HEK293 (cell line): ENCODE data around the gene UNK.

Experiments used
- ATF2 ChIP-seq: fragments of 450-650 bp; formaldehyde crosslinking; IDR thresholded peaks from 2 replicates; pipeline ENCODE4 v1.5.1; 2016; ENCODE audit warnings: missing biosample characterization, missing genetic modification characterization, low read depth
- CTCF ChIP-seq: fragments of 450-650 bp; formaldehyde crosslinking; IDR thresholded peaks from 2 replicates; pipeline ENCODE4 v1.5.1; 2016; ENCODE audit warnings: missing biosample characterization, missing genetic modification characterization
- YY1 ChIP-seq: fragments of 450-650 bp; formaldehyde crosslinking; IDR thresholded peaks from 2 replicates; pipeline ENCODE4 v1.5.1; 2018; ENCODE audit warnings: missing biosample characterization, missing genetic modification characterization
- ZFP37 ChIP-seq: fragments of 450-650 bp; formaldehyde crosslinking; IDR thresholded peaks from 2 replicates; pipeline ENCODE4 v1.5.1; 2016; ENCODE audit warnings: missing biosample characterization, missing genetic modification characterization
- ZNF292 ChIP-seq: fragments of 450-650 bp; formaldehyde crosslinking; IDR thresholded peaks from 2 replicates; pipeline ENCODE4 v1.5.1; 2016; ENCODE audit warnings: low read depth, missing biosample characterization, missing genetic modification characterization, borderline replicate concordance
- ZNF555 ChIP-seq: fragments of 450-650 bp; formaldehyde crosslinking; conservative IDR thresholded peaks from 2 replicates; pipeline ENCODE4 v1.5.1; 2017; ENCODE audit warnings: missing biosample characterization, mild to moderate bottlenecking, missing genetic modification characterization, inconsistent platforms
- ZNF558 ChIP-seq: fragments of 450-650 bp; formaldehyde crosslinking; IDR thresholded peaks from 2 replicates; pipeline ENCODE4 v1.5.1; 2016; ENCODE audit warnings: missing biosample characterization, missing genetic modification characterization
- ZSCAN5A ChIP-seq: fragments of 450-650 bp; formaldehyde crosslinking; IDR thresholded peaks from 2 replicates; pipeline ENCODE4 v1.5.1; 2016; ENCODE audit warnings: missing biosample characterization, missing genetic modification characterization

GRCh38 chr17:75842963-75843576, 58.5 kb downstream of the UNK start:
- TF ChIP-seq ATF2 (no peak), ZNF558 (tag by site-specific recombination) (no peak), CTCF (tag by site-specific recombination) (no peak), ZFP37 (tag by site-specific recombination) (no peak), ZSCAN5A (no peak), ZNF292 (tag by site-specific recombination) (no peak), YY1 (no peak), ZNF555 (tag by site-specific recombination) (no peak)
